Measurements from ENCODE around the gene CCDC178. TPM values are rescaled to one million over a fixed set of nuclear protein-coding genes. Genes with fewer than 3 reads are reported as not detected.

CCDC178 gene
- total RNA-seq, 4 donors from 2014 or later, result not detected

- no peak for DNase-seq
- Histone ChIP-seq H3K27ac (no peak overlapping the region), H3K4me1 (no peaks in the 10 kb centered on the region), H3K27me3 (no peaks in the 10 kb centered on the region), H3K4me3 (no peak overlapping the region), H3K36me3 (no peaks in the 10 kb centered on the region), H3K9me3 (no peaks in the 10 kb centered on the region)
- no peak for TF ChIP-seq POLR2A (IDR thresholded peaks at IDR 0.05)
Measured at GRCh38 chr18:32998285-32998684, 442.2 kb downstream of the CCDC178 start.

- H3K27me3 ChIP-seq, result no peaks in the 10 kb centered on the region
- no peaks in the 10 kb centered on the region for H3K36me3 ChIP-seq
- H3K27ac ChIP-seq, result no peak overlapping the region
- H3K4me1 ChIP-seq, result no peaks in the 10 kb centered on the region
- no peak for DNase-seq
- TF ChIP-seq CTCF (IDR thresholded peaks at IDR 0.05), result no peak
- no peak for TF ChIP-seq POLR2A (IDR thresholded peaks at IDR 0.05)
- no peak overlapping the region for H3K4me3 ChIP-seq
- H3K9me3 ChIP-seq, result no peaks in the 10 kb centered on the region
Measured at GRCh38 chr18:32983721-32984120, 456.8 kb downstream of the CCDC178 start.

GRCh38 chr18:32980896-32981295 lies 459.6 kb downstream of the CCDC178 start:
- Histone ChIP-seq H3K9me3 (no peaks in the 10 kb centered on the region), H3K27me3 (no peaks in the 10 kb centered on the region), H3K27ac (no peak overlapping the region), H3K4me3 (no peak overlapping the region), H3K4me1 (no peaks in the 10 kb centered on the region), H3K36me3 (no peaks in the 10 kb centered on the region)
- DNase-seq, result no peak
- TF ChIP-seq CTCF (IDR thresholded peaks at IDR 0.05) (no peak), POLR2A (IDR thresholded peaks at IDR 0.05) (no peak)

- Histone ChIP-seq H3K9me3 (no peaks in the 10 kb centered on the region), H3K36me3 (no peaks in the 10 kb centered on the region), H3K4me3 (no peak overlapping the region), H3K27me3 (no peaks in the 10 kb centered on the region), H3K4me1 (no peaks in the 10 kb centered on the region), H3K27ac (no peak overlapping the region)
- DNase-seq, result no peak
- TF ChIP-seq POLR2A (IDR thresholded peaks at IDR 0.05) (no peak), CTCF (IDR thresholded peaks at IDR 0.05) (no peak)
Measured at GRCh38 chr18:32975501-32975900, 465.0 kb downstream of the CCDC178 start.

GRCh38 chr18:32975163-32975436 lies 465.4 kb downstream of the CCDC178 start:
- no peaks in the 10 kb centered on the region for H3K27me3 ChIP-seq
- H3K4me1 ChIP-seq, result no peaks in the 10 kb centered on the region
- H3K36me3 ChIP-seq, result no peaks in the 10 kb centered on the region
- no peak for TF ChIP-seq POLR2A (IDR thresholded peaks at IDR 0.05)
- TF ChIP-seq CTCF (IDR thresholded peaks at IDR 0.05), result no peak
- no peak overlapping the region for H3K4me3 ChIP-seq
- no peaks in the 10 kb centered on the region for H3K9me3 ChIP-seq
- no peak for DNase-seq
- no peak overlapping the region for H3K27ac ChIP-seq

- H3K27me3 ChIP-seq, result no peaks in the 10 kb centered on the region
- no peak for DNase-seq
- no peak overlapping the region for H3K27ac ChIP-seq
- H3K4me1 ChIP-seq, result no peaks in the 10 kb centered on the region
- no peaks in the 10 kb centered on the region for H3K9me3 ChIP-seq
- TF ChIP-seq CTCF (IDR thresholded peaks at IDR 0.05) (no peak), POLR2A (IDR thresholded peaks at IDR 0.05) (no peak)
- H3K36me3 ChIP-seq, result no peaks in the 10 kb centered on the region
- no peak overlapping the region for H3K4me3 ChIP-seq
Measured at GRCh38 chr18:32974421-32975162, 465.9 kb downstream of the CCDC178 start.
